ENCODE measurements around the gene SPDEF. TPM values are rescaled to one million over a fixed set of nuclear protein-coding genes. Genes with fewer than 3 reads are reported as not detected.
A peak's percentile ranks its signal among the peaks of the same experiment; 100 is the strongest.

The SPDEF gene
- total and polyA plus RNA-seq, 8 donors: 0.24 to 1.2 (median 0.49) TPM

DNA sequence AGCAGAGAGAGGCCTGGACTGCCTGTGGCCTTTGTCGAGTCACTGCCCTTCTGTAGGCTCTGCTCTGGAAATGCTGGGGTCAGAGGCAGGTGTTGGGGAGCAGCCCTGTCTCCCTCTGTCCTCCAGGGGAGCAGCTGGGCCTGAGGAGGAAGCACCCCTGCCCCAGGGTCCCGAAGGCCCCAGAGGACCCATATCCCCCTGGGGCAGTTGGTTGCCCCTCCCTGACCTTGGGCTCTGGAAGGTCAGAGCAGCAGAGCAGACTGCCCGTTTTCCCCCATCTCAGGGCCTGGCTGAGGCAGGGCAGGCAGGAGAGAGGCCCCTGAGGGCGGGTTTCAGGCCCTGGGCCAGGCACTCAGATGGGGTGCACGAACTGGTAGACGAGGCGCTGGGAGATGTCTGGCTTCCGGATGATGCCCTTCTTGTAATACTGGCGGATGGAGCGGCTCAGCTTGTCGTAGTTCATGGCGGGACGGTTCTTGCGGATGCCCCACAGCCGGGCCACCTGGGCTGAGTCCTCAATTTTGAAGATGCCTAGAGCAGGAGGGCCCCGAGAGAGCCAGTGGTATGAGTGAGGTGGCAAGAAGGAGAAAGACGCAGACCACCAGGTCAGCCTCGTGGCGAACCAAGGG, 18.1 kb downstream of the SPDEF start:
- H3K4me1 ChIP-seq: peaks cover 0 to 6% (median 0%) of the 10 kb centered on the region in 3 donors
- 89 to 94% methylated on average over 16 to 19 of the region's 19 CpGs for WGBS, 2 donors
- intact Hi-C loops (cut with DNase I): no loop called here
- TF ChIP-seq, protein P1, sequence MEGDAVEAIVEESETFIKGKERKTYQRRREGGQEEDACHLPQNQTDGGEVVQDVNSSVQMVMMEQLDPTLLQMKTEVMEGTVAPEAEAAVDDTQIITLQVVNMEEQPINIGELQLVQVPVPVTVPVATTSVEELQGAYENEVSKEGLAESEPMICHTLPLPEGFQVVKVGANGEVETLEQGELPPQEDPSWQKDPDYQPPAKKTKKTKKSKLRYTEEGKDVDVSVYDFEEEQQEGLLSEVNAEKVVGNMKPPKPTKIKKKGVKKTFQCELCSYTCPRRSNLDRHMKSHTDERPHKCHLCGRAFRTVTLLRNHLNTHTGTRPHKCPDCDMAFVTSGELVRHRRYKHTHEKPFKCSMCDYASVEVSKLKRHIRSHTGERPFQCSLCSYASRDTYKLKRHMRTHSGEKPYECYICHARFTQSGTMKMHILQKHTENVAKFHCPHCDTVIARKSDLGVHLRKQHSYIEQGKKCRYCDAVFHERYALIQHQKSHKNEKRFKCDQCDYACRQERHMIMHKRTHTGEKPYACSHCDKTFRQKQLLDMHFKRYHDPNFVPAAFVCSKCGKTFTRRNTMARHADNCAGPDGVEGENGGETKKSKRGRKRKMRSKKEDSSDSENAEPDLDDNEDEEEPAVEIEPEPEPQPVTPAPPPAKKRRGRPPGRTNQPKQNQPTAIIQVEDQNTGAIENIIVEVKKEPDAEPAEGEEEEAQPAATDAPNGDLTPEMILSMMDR (IDR thresholded peaks at IDR 0.05): no peak
- H3K4me3 ChIP-seq: no peak overlapping the region
- no peak for FAIRE-seq
- no peaks in the 10 kb centered on the region for H3K36me3 ChIP-seq
- no peak overlapping the region for H3K27ac ChIP-seq
- no peak for ATAC-seq
- H3K27me3 ChIP-seq: no peaks in the 10 kb centered on the region
- no peaks in the 10 kb centered on the region for H3K9me3 ChIP-seq
- DNase-seq: no peak

- no peaks in the 10 kb centered on the region for H3K9me3 ChIP-seq
- intact Hi-C loops (cut with DNase I): no loop called here
- no peaks in the 10 kb centered on the region for H3K36me3 ChIP-seq
- TF ChIP-seq, protein P1 (IDR thresholded peaks at IDR 0.05): no peak
- DNase-seq: no peak
- H3K27me3 ChIP-seq: no peaks in the 10 kb centered on the region
- H3K27ac ChIP-seq: no peak overlapping the region
- H3K4me1 ChIP-seq: peaks cover 0 to 6% (median 0%) of the 10 kb centered on the region in 3 donors
- FAIRE-seq: no peak
- no peak for ATAC-seq
- no peak overlapping the region for H3K4me3 ChIP-seq
- 85 to 90% methylated on average over 15 of the region's 15 CpGs for whole genome bisulfite sequencing, 2 donors
Observed at GRCh38 chr6:34536959-34537848, 18.9 kb downstream of the SPDEF start.

DNA sequence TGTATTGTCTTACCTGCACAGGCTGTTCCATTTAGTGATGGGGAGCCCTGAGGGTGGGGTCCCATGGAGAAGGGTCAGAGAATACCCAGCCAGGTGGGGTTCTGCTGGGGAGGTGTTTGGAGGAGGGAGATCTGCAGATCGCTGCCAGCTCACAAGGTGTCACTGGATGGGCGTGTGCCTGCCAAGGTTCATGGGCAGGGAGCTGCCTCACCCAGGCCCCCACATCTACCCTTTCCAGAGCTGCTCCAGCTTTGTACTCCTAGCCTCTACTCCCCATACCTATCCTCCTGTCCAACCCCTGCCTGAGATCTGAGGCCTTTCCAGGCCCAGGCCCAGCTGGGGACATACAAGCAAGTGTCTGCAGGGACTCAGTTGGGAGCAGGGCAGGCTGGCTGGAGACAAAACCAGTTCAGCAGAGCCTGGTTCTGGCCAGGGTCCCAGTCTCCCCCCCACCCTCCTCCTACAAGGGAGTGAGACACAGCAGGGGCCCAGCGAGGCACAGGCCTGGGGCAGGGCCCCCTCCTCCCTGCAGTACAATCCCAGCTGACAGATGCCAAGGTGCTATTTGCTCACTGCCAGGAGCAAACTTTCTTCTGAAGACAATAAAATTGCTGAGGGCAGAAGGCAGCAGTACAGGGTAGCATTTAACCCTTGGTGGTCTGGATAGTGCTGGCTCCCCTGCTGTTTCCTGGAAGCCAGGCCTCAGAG, 19.7 kb downstream of the SPDEF start:
- H3K9me3 ChIP-seq: no peaks in the 10 kb centered on the region
- WGBS, 2 donors: 39 to 45% methylated on average over 3 of the region's 3 CpGs
- no peak overlapping the region for H3K4me3 ChIP-seq
- peaks cover 0 to 6% (median 0%) of the 10 kb centered on the region in 3 donors for H3K4me1 ChIP-seq
- intact Hi-C loops (cut with DNase I): no loop called here
- TF ChIP-seq, protein P1 (IDR thresholded peaks at IDR 0.05): no peak
- FAIRE-seq (no peak), ATAC-seq (peak; percentile 15 to 76 (median 62)), DNase-seq (peak in 2 of 6 donors; percentile 43 to 54)
- H3K27me3 ChIP-seq: no peaks in the 10 kb centered on the region
- H3K36me3 ChIP-seq: no peaks in the 10 kb centered on the region
- H3K27ac ChIP-seq: peak overlapping the region in 1 of 4 donors; percentile 1

GRCh38 chr6:34535646-34536045, 20.5 kb downstream of the SPDEF start:
- Histone ChIP-seq H3K4me3 (no peak overlapping the region), H3K27ac (no peak overlapping the region), H3K4me1 (peaks cover 0 to 6% (median 0%) of the 10 kb centered on the region in 3 donors), H3K36me3 (no peaks in the 10 kb centered on the region), H3K9me3 (no peaks in the 10 kb centered on the region), H3K27me3 (no peaks in the 10 kb centered on the region)
- intact Hi-C loops (cut with DNase I): no loop called here
- ATAC-seq: no peak
- 92 to 96% methylated on average over 11 of the region's 11 CpGs for WGBS, 2 donors
- DNase-seq: peak in 1 of 6 donors; percentile 40
- FAIRE-seq: no peak
- TF ChIP-seq, protein P1 (IDR thresholded peaks at IDR 0.05): no peak
